Measurements from ENCODE around the gene TMTC1. TPM values are rescaled to one million over a fixed set of nuclear protein-coding genes. Genes with fewer than 3 reads are reported as not detected.

Gene TMTC1
- total and polyA plus RNA-seq, 10 donors = 3.4 to 210 (median 137) TPM

GRCh38 chr12:29734305-29734704 lies 49.4 kb downstream of the TMTC1 start:
- Histone ChIP-seq H3K4me3 (no peak overlapping the region), H3K27me3 (replicated peaks in 1 of 7) (no peaks in the 10 kb centered on the region), H3K36me3 (peaks cover 0 to 28% (median 0%) of the 10 kb centered on the region in 6 donors), H3K9me3 (no peaks in the 10 kb centered on the region), H3K4me1 (peaks cover 3 to 82% (median 26%) of the 10 kb centered on the region in 6 donors), H3K27ac (peak overlapping the region in 1 of 8 donors; percentile 4)
- intact Hi-C loops (cut with DNase I; ENCODE audit: low total_unique reads) = no loop called here
- TF ChIP-seq POLR2AphosphoS5 (IDR thresholded peaks at IDR 0.05) = no peak
- no peak for TF ChIP-seq POLR2A (IDR thresholded peaks at IDR 0.05)
- TF ChIP-seq, protein P1, sequence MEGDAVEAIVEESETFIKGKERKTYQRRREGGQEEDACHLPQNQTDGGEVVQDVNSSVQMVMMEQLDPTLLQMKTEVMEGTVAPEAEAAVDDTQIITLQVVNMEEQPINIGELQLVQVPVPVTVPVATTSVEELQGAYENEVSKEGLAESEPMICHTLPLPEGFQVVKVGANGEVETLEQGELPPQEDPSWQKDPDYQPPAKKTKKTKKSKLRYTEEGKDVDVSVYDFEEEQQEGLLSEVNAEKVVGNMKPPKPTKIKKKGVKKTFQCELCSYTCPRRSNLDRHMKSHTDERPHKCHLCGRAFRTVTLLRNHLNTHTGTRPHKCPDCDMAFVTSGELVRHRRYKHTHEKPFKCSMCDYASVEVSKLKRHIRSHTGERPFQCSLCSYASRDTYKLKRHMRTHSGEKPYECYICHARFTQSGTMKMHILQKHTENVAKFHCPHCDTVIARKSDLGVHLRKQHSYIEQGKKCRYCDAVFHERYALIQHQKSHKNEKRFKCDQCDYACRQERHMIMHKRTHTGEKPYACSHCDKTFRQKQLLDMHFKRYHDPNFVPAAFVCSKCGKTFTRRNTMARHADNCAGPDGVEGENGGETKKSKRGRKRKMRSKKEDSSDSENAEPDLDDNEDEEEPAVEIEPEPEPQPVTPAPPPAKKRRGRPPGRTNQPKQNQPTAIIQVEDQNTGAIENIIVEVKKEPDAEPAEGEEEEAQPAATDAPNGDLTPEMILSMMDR (IDR thresholded peaks at IDR 0.05 in 8 of 11, conservative IDR thresholded peaks at IDR 0.05 in 3 of 11) = no peak
- WGBS, 5 donors = 76 to 83% (median 82%) methylated on average over 5 of the region's 5 CpGs
- no peak for DNase-seq

DNA sequence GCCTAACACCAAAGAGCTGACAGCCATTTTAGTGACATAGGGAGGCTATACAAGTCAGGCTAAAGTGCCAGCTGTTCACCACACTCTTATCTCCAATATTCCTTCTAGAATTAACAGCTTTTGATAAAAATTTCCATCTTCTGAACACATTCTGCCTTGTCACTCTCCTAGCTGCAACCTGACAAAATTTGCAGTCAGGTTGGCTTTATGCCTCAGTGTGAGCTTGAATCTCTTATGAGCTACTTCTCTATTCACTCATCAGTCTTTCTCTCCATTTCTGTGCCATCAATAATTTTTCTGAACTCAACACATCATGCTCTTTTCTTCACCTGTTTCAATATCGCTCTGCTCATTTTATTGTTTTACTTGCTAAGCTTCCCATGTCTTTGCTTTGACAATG lies 50.2 kb downstream of the TMTC1 start:
- WGBS, 5 donors = 89 to 100% (median 92%) methylated on average over 1 of the region's 1 CpG
- intact Hi-C loops (cut with DNase I; ENCODE audit: low total_unique reads) = no loop called here
- no peak overlapping the region for H3K4me3 ChIP-seq
- peaks cover 3 to 78% (median 28%) of the 10 kb centered on the region in 6 donors for H3K4me1 ChIP-seq
- no peak for TF ChIP-seq POLR2AphosphoS5 (IDR thresholded peaks at IDR 0.05)
- TF ChIP-seq, protein P1 (IDR thresholded peaks at IDR 0.05 in 8 of 11, conservative IDR thresholded peaks at IDR 0.05 in 3 of 11) = no peak
- no peak for TF ChIP-seq POLR2A (IDR thresholded peaks at IDR 0.05)
- H3K27me3 ChIP-seq (replicated peaks in 1 of 7) = no peaks in the 10 kb centered on the region
- peak overlapping the region in 3 of 8 donors; percentile 6 to 30 (median 16) for H3K27ac ChIP-seq
- DNase-seq = no peak
- H3K36me3 ChIP-seq = peaks cover 0 to 28% (median 0%) of the 10 kb centered on the region in 6 donors
- no peaks in the 10 kb centered on the region for H3K9me3 ChIP-seq

DNA sequence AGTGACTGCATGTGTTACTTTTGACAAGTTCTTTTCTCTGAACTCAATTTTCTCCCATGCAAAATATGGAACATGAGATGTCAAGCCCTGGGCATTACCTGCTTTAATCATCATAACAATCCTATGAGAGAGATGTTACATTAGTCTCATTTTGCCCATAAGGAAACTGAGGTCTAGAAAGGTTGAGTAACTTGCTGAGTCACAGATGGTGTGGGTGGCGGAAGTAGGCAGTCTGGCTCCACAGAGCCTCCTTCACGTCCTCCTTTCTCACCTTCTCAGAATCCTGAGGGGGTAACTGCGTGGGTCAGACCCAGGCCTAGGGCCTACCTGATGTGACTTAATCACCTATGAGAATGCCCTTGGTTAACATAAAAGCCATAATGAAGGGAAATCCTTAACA lies 50.7 kb downstream of the TMTC1 start:
- Histone ChIP-seq H3K36me3 (peaks cover 0 to 28% (median 0%) of the 10 kb centered on the region in 6 donors), H3K4me3 (no peak overlapping the region), H3K4me1 (peaks cover 3 to 83% (median 30%) of the 10 kb centered on the region in 6 donors), H3K9me3 (no peaks in the 10 kb centered on the region), H3K27ac (peak overlapping the region in 3 of 8 donors; percentile 6 to 30 (median 16)), H3K27me3 (replicated peaks in 1 of 7) (no peaks in the 10 kb centered on the region)
- DNase-seq = no peak
- intact Hi-C loops (cut with DNase I; ENCODE audit: low total_unique reads) = no loop called here
- no peak for TF ChIP-seq POLR2A (IDR thresholded peaks at IDR 0.05)
- TF ChIP-seq, protein P1 (IDR thresholded peaks at IDR 0.05 in 8 of 11, conservative IDR thresholded peaks at IDR 0.05 in 3 of 11) = no peak
- TF ChIP-seq POLR2AphosphoS5 (IDR thresholded peaks at IDR 0.05) = no peak
- 59 to 87% (median 62%) methylated on average over 3 of the region's 3 CpGs for WGBS, 5 donors

- Histone ChIP-seq H3K9me3 (no peaks in the 10 kb centered on the region), H3K27ac (peak overlapping the region in 2 of 8 donors; percentile 16 to 30), H3K4me3 (no peak overlapping the region), H3K36me3 (peaks cover 0 to 26% (median 0%) of the 10 kb centered on the region in 6 donors), H3K4me1 (peaks cover 3 to 82% (median 32%) of the 10 kb centered on the region in 6 donors), H3K27me3 (replicated peaks in 1 of 7) (no peaks in the 10 kb centered on the region)
- intact Hi-C loops (cut with DNase I; ENCODE audit: low total_unique reads) = no loop called here
- 73 to 88% (median 79%) methylated on average over 3 of the region's 3 CpGs for WGBS, 5 donors
- DNase-seq = no peak
- TF ChIP-seq, protein P1 (IDR thresholded peaks at IDR 0.05 in 8 of 11, conservative IDR thresholded peaks at IDR 0.05 in 3 of 11) = no peak
- TF ChIP-seq POLR2A (IDR thresholded peaks at IDR 0.05) (no peak), POLR2AphosphoS5 (IDR thresholded peaks at IDR 0.05) (no peak)
Observed at GRCh38 chr12:29732593-29732992, 51.1 kb downstream of the TMTC1 start.

All from spleen (tissue), 11 donors.